ENCODE results near the gene PMFBP1. TPM values are rescaled to one million over a fixed set of nuclear protein-coding genes. Genes with fewer than 3 reads are reported as not detected.

Gene PMFBP1
- polyA plus RNA-seq, 1 donor (not counting 4 experiments of a cell fraction or from before 2014, with no cell fraction given) = 0.92 TPM

- no peaks in the 10 kb centered on the region for H3K9me3 ChIP-seq (ENCODE audit: control insufficient read depth, low read depth, low read length)
- TF ChIP-seq EZH2 (IDR thresholded peaks at IDR 0.05; ENCODE audit: low read length) = no peak
- TF ChIP-seq, protein P1, sequence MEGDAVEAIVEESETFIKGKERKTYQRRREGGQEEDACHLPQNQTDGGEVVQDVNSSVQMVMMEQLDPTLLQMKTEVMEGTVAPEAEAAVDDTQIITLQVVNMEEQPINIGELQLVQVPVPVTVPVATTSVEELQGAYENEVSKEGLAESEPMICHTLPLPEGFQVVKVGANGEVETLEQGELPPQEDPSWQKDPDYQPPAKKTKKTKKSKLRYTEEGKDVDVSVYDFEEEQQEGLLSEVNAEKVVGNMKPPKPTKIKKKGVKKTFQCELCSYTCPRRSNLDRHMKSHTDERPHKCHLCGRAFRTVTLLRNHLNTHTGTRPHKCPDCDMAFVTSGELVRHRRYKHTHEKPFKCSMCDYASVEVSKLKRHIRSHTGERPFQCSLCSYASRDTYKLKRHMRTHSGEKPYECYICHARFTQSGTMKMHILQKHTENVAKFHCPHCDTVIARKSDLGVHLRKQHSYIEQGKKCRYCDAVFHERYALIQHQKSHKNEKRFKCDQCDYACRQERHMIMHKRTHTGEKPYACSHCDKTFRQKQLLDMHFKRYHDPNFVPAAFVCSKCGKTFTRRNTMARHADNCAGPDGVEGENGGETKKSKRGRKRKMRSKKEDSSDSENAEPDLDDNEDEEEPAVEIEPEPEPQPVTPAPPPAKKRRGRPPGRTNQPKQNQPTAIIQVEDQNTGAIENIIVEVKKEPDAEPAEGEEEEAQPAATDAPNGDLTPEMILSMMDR (optimal IDR thresholded peaks at IDR 0.05 in 1 of 3, IDR thresholded peaks at IDR 0.05 in 1 of 3, conservative IDR thresholded peaks at IDR 0.05 in 1 of 3; ENCODE audit: extremely low read depth in 1 of 3, insufficient read depth in 2 of 3, low read length in 3 of 3) = no peak
- H3K4me2 ChIP-seq (ENCODE audit: control insufficient read depth, extremely low read depth, insufficient read depth, low read depth, low read length) = no peak overlapping the region
- no peaks in the 10 kb centered on the region for H3K36me3 ChIP-seq (ENCODE audit: control insufficient read depth in 2 of 2, extremely low read depth in 1 of 2, insufficient read depth in 2 of 2, low read length in 2 of 2)
- H3K27me3 ChIP-seq (ENCODE audit: control insufficient read depth, extremely low read depth, insufficient read depth, low read length) = no peaks in the 10 kb centered on the region
- no peaks in the 10 kb centered on the region for H3K9me1 ChIP-seq (ENCODE audit: control insufficient read depth, extremely low read depth, insufficient read depth, low read length)
- H3K4me3 ChIP-seq (ENCODE audit: control insufficient read depth in 2 of 3, extremely low read depth in 1 of 3, insufficient read depth in 2 of 3, low read depth in 1 of 3, low read length in 3 of 3) = no peak overlapping the region
- DNase-seq (ENCODE audit: low read depth, low spot score) (no peak), FAIRE-seq (no peak)
- no peak overlapping the region for H3K27ac ChIP-seq (ENCODE audit: control insufficient read depth, insufficient read depth, low read length)
- H4K20me1 ChIP-seq (ENCODE audit: control insufficient read depth, extremely low read depth, insufficient read depth, low read length) = no peaks in the 10 kb centered on the region
- H3K4me1 ChIP-seq (ENCODE audit: control insufficient read depth, extremely low read depth, insufficient read depth, low read length) = no peaks in the 10 kb centered on the region
- H3K79me2 ChIP-seq (ENCODE audit: control insufficient read depth, insufficient read depth, low read length) = no peaks in the 10 kb centered on the region
- H3K9ac ChIP-seq (ENCODE audit: control insufficient read depth, extremely low read depth, insufficient read depth, low read length) = no peak overlapping the region
- H2AFZ ChIP-seq (ENCODE audit: control insufficient read depth, low read length) = no peak overlapping the region
- dilution Hi-C loops (cut with MboI; ENCODE audit: extremely low pct_ligation_motif_present, low sequenced_read_pairs) = no loop called here
These were observed 22.1 kb downstream of the PMFBP1 start for GRCh38 chr16:72149676-72150464.

- H3K27me3 ChIP-seq (ENCODE audit: control insufficient read depth, extremely low read depth, insufficient read depth, low read length) = no peaks in the 10 kb centered on the region
- H3K4me3 ChIP-seq (ENCODE audit: control insufficient read depth in 2 of 3, extremely low read depth in 1 of 3, insufficient read depth in 2 of 3, low read depth in 1 of 3, low read length in 3 of 3) = no peak overlapping the region
- H3K9me1 ChIP-seq (ENCODE audit: control insufficient read depth, extremely low read depth, insufficient read depth, low read length) = no peaks in the 10 kb centered on the region
- no peaks in the 10 kb centered on the region for H3K79me2 ChIP-seq (ENCODE audit: control insufficient read depth, insufficient read depth, low read length)
- FAIRE-seq (no peak), DNase-seq (ENCODE audit: low read depth, low spot score) (no peak)
- no peak overlapping the region for H2AFZ ChIP-seq (ENCODE audit: control insufficient read depth, low read length)
- no peaks in the 10 kb centered on the region for H4K20me1 ChIP-seq (ENCODE audit: control insufficient read depth, extremely low read depth, insufficient read depth, low read length)
- no peak overlapping the region for H3K4me2 ChIP-seq (ENCODE audit: control insufficient read depth, extremely low read depth, insufficient read depth, low read depth, low read length)
- H3K9ac ChIP-seq (ENCODE audit: control insufficient read depth, extremely low read depth, insufficient read depth, low read length) = no peak overlapping the region
- H3K27ac ChIP-seq (ENCODE audit: control insufficient read depth, insufficient read depth, low read length) = no peak overlapping the region
- TF ChIP-seq, protein P1 (optimal IDR thresholded peaks at IDR 0.05 in 1 of 3, IDR thresholded peaks at IDR 0.05 in 1 of 3, conservative IDR thresholded peaks at IDR 0.05 in 1 of 3; ENCODE audit: extremely low read depth in 1 of 3, insufficient read depth in 2 of 3, low read length in 3 of 3) = no peak
- TF ChIP-seq EZH2 (IDR thresholded peaks at IDR 0.05; ENCODE audit: low read length) = no peak
- no peaks in the 10 kb centered on the region for H3K36me3 ChIP-seq (ENCODE audit: control insufficient read depth in 2 of 2, extremely low read depth in 1 of 2, insufficient read depth in 2 of 2, low read length in 2 of 2)
- H3K4me1 ChIP-seq (ENCODE audit: control insufficient read depth, extremely low read depth, insufficient read depth, low read length) = no peaks in the 10 kb centered on the region
- dilution Hi-C loops (cut with MboI; ENCODE audit: extremely low pct_ligation_motif_present, low sequenced_read_pairs) = no loop called here
- no peaks in the 10 kb centered on the region for H3K9me3 ChIP-seq (ENCODE audit: control insufficient read depth, low read depth, low read length)
These were observed 29.5 kb downstream of the PMFBP1 start for GRCh38 chr16:72142476-72142875.

All from keratinocyte (primary cell).